KG1 (cell line): ENCODE measurements around the gene ENAM.
"Not testable (repeated sequence)": the region's sequence is repeated elsewhere in the genome, so short reads cannot be mapped to it uniquely, and the experiment has no call there.

Experiments
- DNase-seq: peaks from one replicate; lab custom pipeline; 2025; lab: John Stamatoyannopoulos, UW

ENAM gene

DNA sequence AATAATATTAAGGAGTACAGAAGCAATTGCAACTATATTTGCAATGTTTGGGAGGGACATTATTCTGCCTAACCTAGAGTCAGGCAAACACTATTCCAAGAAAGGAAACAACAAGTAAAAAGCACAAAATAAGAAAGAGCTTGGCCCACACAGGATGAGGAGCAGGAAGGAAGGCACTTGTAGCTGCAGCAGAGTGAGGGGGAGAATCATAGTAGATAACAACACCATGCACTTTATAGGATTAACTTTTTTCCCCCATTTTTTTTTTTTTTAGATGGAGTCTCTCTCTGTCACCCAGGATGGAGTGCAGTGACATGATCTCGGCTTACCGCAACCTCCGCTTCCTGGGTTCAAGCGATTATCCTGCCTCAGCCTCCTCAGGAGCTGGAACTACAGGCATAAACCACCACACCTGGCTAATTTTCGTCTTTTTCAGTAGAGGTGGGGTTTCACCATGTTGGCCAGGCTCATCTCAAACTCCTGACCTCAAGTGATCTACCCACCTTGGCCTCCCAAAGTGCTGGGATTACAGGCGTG is 48.1 kb downstream of the ENAM start:
- no peak for DNase-seq

DNA sequence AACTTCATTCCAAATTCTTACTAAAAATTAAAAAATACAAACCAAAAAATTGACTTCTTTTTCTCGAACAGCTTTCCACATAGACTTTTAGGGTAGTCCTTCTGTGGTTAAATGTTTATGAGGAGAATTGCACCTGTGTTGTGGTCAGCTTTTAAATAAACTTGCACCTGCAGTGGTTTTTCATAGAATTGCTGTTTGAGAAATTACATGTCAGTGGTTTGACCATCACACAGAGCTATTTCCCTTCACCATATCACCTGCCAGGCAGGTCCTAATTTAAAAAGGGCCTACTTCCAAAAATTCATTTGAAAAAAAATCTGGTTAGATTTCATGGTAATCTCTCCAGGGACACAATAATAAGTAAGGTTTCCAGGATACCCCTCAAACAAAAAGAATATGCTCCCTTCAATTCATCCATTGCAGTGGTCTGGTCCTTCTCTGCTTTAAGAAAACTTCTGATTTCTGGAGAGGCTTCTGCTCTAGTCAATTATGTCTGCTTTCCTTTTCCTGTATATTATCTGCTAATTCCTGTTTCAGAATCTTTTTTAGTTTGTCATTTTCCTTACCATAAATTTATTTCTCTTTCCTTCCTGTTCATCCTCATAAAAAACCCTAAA is 49.9 kb downstream of the ENAM start:
- DNase-seq = no peak

DNA sequence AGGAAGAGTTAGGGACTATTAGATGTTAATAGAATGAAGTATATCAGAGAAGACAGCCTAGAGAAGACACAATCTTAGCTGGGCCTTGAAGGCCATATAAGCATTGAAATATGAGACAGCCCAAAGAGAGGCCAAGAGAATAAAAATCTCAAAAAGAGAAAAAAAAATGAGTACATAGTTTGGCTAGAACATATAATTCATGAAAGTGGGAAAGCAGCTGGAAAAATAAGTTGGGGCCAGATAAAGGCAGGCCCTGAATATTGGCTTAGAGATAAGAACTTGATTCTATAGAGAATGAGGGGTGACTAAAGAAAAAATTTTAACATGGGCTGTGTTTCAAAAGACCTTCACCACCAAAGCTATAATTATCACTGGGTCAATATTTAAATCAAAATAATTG is 52.4 kb downstream of the ENAM start:
- no peak for DNase-seq

GRCh38 chr4:70681704-70682103 is 53.2 kb downstream of the ENAM start:
- DNase-seq = no peak

- not testable (repeated sequence) for DNase-seq
These were observed 53.6 kb downstream of the ENAM start for GRCh38 chr4:70682142-70682541.

- DNase-seq = no peak
These were observed 58.8 kb downstream of the ENAM start for GRCh38 chr4:70687392-70687791.

DNA sequence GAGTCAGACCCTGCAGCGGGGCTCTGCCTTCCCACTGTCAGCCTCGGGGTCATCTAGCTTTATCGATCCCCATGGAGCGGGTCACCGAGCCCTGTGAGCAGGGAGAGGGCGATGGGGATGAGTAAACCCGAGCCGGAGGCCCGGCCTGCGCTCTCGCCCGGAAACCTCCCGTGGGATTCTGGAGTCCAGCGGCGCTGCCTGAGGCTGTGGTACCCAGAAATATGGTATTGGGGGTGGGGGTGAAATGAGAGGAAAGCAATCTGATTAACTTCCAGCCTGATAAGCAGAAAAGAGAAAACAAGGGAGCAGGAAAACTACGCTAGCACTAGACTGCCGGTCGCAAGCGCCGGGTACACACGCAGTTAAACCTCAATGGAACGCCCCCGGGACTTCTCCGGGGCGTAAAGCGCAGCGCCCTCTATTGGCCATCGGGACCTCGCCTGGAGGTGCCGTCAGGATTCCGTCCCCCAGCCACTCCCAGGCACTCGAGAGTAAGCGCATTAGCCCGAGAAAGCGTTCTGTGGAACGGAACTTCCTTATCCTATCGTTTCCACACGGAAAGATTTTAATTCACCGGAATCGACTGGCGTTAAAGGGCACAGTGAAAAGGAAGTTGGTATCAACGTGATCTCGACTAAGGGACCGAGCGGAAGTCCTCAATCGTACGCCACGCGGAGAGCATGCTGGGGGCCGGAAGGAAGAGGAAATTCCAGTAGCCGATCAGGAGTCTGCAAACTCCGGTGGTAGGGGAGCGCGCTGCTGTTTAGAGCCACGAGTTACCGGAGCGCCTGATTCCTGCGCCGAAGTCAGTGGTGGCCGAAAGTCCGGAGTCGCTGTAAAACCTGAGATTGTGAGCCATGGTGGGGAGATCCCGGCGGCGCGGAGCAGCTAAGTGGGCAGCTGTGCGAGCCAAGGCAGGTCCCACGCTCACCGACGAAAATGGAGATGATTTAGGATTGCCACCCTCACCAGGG is 59.6 kb downstream of the ENAM start, which contains the start of gene UTP3:
UTP3 (plus strand) TSS at position 712 of the 974 bp plus-strand sequence; CDS start at position 858, 146 bp downstream.
- DNase-seq = peak; percentile 98

GRCh38 chr4:70688795-70689231 is 60.3 kb downstream of the ENAM start:
- DNase-seq = no peak

DNA sequence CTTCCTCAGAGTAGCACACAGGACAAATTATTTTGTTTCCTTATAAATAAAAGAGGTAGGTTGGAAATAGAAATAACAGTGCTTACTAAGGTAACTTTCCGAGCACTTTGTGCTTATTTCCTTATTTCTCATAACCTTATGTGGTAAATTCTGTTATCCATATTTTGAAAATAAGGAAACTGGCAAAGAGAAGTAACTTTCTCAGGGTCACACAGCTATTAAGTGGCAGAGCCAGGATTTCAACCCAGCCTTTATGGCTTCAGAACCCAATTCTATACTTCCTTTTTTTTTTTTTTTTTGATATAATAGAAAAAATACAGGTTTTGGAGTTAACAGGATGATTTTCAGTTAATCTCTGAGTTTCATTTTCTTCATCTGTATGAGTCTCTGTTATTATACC is 63.1 kb downstream of the ENAM start:
- no peak for DNase-seq

GRCh38 chr4:70694633-70695032 is 66.1 kb downstream of the ENAM start:
- not testable (repeated sequence) for DNase-seq
